Measurements from ENCODE around the gene HIF1AN. TPM values are rescaled to one million over a fixed set of nuclear protein-coding genes. Genes with fewer than 3 reads are reported as not detected.

Gene HIF1AN
- total and polyA plus RNA-seq, 11 donors, result 8.2 to 61.8 (median 46.4) TPM

- Histone ChIP-seq H3K27ac (no peak overlapping the region), H3K9me3 (no peaks in the 10 kb centered on the region), H3K4me1 (peaks cover 0 to 18% (median 10%) of the 10 kb centered on the region in 12 donors), H3K27me3 (peaks cover 0 to 5% (median 0%) of the 10 kb centered on the region in 9 donors), H3K36me3 (peaks cover 0 to 38% (median 33%) of the 10 kb centered on the region in 9 donors), H3K4me3 (no peak overlapping the region)
- intact Hi-C loops (cut with DNase I), result loop anchor here in 1 of 10 donors (5.0 kb wide), 1 partner anchor 184 kb away; no protein-coding TSS in a partner anchor
- WGBS, 4 donors, result 81 to 86% (median 85%) methylated on average over 3 of the region's 3 CpGs
- ATAC-seq (no peak), DNase-seq (no peak)
- TF ChIP-seq POLR2A (IDR thresholded peaks at IDR 0.05) (no peak), CTCF (IDR thresholded peaks at IDR 0.05) (no peak)
Observed at GRCh38 chr10:100520811-100521210, 14.9 kb upstream of the HIF1AN start.

- intact Hi-C loops (cut with DNase I), result loop anchor here in 1 of 10 donors (5.0 kb wide), 1 partner anchor 185 kb away; no protein-coding TSS in a partner anchor
- H3K4me1 ChIP-seq, result peaks cover 0 to 24% (median 10%) of the 10 kb centered on the region in 12 donors
- DNase-seq (no peak), ATAC-seq (no peak)
- no peak for TF ChIP-seq POLR2A (IDR thresholded peaks at IDR 0.05)
- no peak for TF ChIP-seq CTCF (IDR thresholded peaks at IDR 0.05)
- peaks cover 0 to 5% (median 0%) of the 10 kb centered on the region in 9 donors for H3K27me3 ChIP-seq
- no peak overlapping the region for H3K4me3 ChIP-seq
- no peaks in the 10 kb centered on the region for H3K9me3 ChIP-seq
- 79 to 87% (median 80%) methylated on average over 5 of the region's 5 CpGs for WGBS, 4 donors
- peaks cover 0 to 52% (median 42%) of the 10 kb centered on the region in 9 donors for H3K36me3 ChIP-seq
- no peak overlapping the region for H3K27ac ChIP-seq
Observed at GRCh38 chr10:100522107-100522801, 13.5 kb upstream of the HIF1AN start.

GRCh38 chr10:100522945-100523344 is 12.8 kb upstream of the HIF1AN start:
- no peak for TF ChIP-seq CTCF (IDR thresholded peaks at IDR 0.05)
- TF ChIP-seq POLR2A (IDR thresholded peaks at IDR 0.05), result no peak
- intact Hi-C loops (cut with DNase I), result loop anchor here in 1 of 10 donors (5.0 kb wide), 1 partner anchor 186 kb away; no protein-coding TSS in a partner anchor
- WGBS, 4 donors, result 91 to 97% (median 93%) methylated on average over 9 of the region's 9 CpGs

GRCh38 chr10:100524206-100524605 is 11.5 kb upstream of the HIF1AN start:
- DNase-seq, result no peak
- 82 to 88% (median 88%) methylated on average over 6 of the region's 6 CpGs for WGBS, 4 donors
- Histone ChIP-seq H3K36me3 (peaks cover 0 to 61% (median 51%) of the 10 kb centered on the region in 9 donors), H3K27me3 (peaks cover 0 to 4% (median 0%) of the 10 kb centered on the region in 9 donors), H3K27ac (no peak overlapping the region), H3K4me1 (peaks cover 0 to 33% (median 16%) of the 10 kb centered on the region in 12 donors), H3K4me3 (no peak overlapping the region), H3K9me3 (no peaks in the 10 kb centered on the region)
- TF ChIP-seq CTCF (IDR thresholded peaks at IDR 0.05) (no peak), POLR2A (IDR thresholded peaks at IDR 0.05) (no peak)
- intact Hi-C loops (cut with DNase I), result loop anchor here in 1 of 10 donors (5.0 kb wide), 1 partner anchor 187 kb away; no protein-coding TSS in a partner anchor
- ATAC-seq, result no peak

More at GRCh38 chr10:100522945-100523344, 12.8 kb upstream of the HIF1AN start:
- Histone ChIP-seq H3K36me3 (peaks cover 0 to 59% (median 48%) of the 10 kb centered on the region in 9 donors), H3K9me3 (no peaks in the 10 kb centered on the region), H3K4me3 (no peak overlapping the region), H3K4me1 (peaks cover 0 to 31% (median 15%) of the 10 kb centered on the region in 12 donors), H3K27me3 (peaks cover 0 to 5% (median 0%) of the 10 kb centered on the region in 9 donors), H3K27ac (no peak overlapping the region)
- no peak for DNase-seq
- ATAC-seq, result no peak
